ENCODE data around the gene ANKMY1. TPM values are rescaled to one million over a fixed set of nuclear protein-coding genes. Genes with fewer than 3 reads are reported as not detected.
A peak's percentile ranks its signal among the peaks of the same experiment; 100 is the strongest.
"Not testable (repeated sequence)": the region's sequence is repeated elsewhere in the genome, so short reads cannot be mapped to it uniquely, and the experiment has no call there.

ANKMY1 gene
- total RNA-seq, 1 experiment from 2014 or later = 2.4 TPM

DNA sequence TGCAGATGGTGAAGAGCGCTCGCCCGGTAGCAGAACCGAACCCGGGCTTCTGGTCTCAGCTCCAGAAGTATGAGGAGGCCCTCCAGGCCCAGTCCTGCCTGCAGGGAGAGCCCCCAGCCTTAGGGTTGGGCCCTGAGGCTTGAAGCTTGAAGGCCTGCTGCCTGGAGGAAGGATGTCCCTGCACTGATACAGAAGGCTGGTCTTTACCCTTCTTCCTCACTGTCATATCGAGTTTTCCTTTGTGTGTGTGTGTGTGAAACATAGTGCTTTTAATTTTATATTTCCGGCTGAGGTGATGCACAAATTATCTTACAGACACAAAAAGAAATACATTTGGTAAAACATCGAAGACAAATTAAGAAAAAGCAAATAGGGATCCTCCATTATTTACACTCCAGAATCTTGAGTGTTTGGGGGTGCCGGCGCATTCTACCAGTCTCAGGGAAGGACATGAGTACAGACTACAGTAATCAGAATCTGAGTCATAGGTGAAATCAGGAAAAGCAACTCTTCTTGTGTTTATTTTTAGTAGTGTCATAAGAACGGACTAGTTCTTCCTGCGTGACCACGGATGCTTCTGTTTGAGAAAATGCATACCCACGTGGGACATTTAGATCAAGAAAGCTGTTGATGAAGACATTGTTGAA lies 3.7 kb upstream of the ANKMY1 start:
- no peak for DNase-seq (ENCODE audit: low read depth)
- in situ Hi-C loops (cut with HindIII; ENCODE audit: low pct_unique_long_range_greater_than_20kb, low sequenced_read_pairs) = no loop called here

DNA sequence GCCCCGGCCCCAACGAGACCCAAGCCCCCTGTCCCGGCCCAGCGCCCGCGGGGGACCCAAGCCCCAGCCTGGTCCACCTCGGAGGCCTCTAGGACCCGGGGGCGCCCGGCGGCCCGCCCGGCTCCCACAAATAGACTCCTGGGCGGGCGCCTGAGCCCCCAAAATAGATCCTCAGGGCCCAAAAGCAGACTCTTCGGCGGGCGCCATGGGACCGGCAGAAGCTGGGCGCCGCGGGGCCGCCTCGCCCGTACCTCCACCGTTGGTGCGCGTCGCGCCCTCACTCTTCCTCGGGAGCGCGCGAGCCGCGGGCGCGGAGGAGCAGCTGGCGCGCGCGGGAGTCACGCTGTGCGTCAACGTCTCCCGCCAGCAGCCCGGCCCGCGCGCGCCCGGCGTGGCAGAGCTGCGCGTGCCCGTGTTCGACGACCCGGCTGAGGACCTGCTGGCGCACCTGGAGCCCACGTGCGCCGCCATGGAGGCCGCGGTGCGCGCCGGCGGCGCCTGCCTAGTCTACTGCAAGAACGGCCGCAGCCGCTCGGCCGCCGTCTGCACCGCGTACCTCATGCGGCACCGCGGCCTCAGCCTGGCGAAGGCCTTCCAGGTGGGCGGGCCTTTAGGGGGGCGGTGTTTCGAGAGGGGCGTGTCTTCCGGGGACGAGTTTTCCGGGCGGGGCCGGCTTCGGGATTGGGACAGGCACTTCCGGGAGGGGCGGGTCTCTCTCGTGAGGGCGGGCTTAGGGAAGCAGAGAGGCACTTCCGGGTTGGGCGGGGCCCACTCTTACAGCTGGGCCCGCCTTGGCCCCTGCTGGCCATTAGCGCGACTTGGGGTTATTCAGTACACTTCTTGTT lies 2.9 kb upstream of the ANKMY1 start:
- peak; percentile 90 for DNase-seq (ENCODE audit: low read depth)
- in situ Hi-C loops (cut with HindIII; ENCODE audit: low pct_unique_long_range_greater_than_20kb, low sequenced_read_pairs) = no loop called here

DNA sequence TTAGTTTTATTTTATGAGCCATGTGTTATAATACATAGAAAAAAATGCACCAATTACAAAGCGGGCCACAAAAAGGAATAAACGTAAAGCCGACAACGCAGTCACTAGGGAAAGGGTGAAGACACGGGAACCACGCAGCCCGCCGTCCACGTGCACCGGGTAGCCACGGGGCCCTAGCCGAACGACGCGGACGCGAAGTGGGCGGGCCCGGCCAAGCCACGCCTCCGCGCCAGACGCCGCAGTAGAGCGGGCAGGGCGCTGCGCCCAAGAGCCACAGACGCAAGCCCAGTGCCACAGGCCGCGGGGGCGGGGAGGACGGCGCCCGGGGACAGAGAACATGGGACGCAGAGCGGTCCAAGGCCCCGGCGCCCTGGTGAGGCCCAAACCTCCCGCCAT lies 2.3 kb upstream of the ANKMY1 start, which contains the start of gene DUSP28:
Gene DUSP28, plus strand, starts transcription at position 274 of the 396 bp plus-strand sequence. CDS start 328 bp downstream, outside the sequence.
- DNase-seq (ENCODE audit: low read depth) = peak; percentile 73
- in situ Hi-C loops (cut with HindIII; ENCODE audit: low pct_unique_long_range_greater_than_20kb, low sequenced_read_pairs) = no loop called here

DNA sequence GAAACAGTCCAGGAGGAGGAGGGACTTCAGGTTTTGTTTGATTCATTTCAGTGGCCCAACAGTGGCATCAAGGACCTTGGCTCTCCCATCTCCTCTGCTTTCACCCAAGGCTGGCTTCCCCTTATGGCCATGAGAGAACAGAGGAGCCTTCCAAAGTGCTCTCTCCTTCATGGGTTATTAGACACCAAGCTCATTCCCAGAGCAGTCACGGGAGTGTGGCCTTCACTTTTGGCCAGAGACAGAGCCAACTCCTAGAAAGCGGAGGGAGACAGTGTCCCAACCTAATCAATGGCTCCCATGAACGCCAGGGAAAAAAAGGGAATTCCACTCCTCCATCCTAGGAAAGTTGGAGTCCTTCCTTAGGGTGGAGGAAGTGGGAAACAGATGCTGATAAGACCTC lies 1.5 kb upstream of the ANKMY1 start:
- DNase-seq (ENCODE audit: low read depth) = no peak
- in situ Hi-C loops (cut with HindIII; ENCODE audit: low pct_unique_long_range_greater_than_20kb, low sequenced_read_pairs) = no loop called here

DNA sequence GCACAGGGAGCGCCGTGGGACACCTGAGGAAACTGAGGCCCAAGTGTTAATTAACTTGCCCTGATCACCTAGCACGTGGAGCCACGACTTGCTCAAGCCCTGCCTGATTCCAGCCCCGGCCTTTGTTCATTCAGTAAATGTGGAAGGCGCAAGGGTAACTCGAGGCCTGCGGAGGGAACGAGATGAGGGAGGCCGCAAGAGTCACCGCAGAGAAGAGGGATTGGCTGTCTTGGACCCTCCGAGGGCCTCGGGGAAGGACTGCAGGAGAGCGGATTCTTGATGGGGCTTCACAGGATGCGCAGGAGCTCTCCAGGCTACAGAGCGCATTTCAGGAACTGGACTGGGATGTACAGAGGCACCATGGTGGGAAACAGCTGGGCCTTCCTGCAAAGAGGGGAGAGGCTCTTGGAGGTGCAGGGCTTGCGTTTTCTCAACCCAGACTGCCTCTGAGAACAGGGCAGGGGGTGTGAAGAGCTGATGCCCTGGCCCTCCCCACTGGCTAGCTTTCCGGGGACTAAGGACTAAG lies 511 bp upstream of the ANKMY1 start:
- in situ Hi-C loops (cut with HindIII; ENCODE audit: low pct_unique_long_range_greater_than_20kb, low sequenced_read_pairs) = no loop called here
- DNase-seq (ENCODE audit: low read depth) = no peak

DNA sequence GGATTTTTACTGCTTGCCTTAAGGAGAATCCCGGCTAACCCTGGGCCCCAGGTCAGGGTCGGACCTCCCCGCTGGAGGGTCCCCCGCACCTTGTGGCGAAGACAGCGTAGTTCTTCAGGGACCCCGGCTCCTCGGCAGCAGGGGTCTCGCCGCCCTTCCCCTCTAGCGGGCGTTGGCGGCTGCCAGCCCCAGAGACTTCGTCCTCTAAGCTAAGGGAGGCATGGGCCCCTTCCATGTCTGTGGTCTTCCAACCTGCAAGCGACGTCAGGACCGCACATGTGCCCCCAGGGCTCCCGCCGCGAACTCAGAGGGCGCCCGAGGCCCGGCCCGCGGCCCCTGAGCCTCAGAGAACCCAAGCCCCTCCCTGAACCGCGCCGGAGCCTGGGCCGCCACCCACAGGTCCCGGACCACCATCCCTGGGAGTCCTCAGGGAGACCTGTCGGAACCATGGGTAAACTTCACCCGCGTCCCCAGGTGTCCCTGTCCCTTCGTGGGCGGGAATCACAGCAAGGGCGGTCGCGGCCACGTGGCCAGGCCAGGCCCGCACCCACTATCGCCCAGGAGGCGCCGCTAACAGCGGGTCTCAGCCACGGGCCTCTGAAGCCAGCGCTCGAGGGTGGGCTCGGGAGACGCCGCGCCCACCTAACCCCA lies 562 bp downstream of the ANKMY1 start:
- DNase-seq (ENCODE audit: low read depth) = no peak
- in situ Hi-C loops (cut with HindIII; ENCODE audit: low pct_unique_long_range_greater_than_20kb, low sequenced_read_pairs) = no loop called here

DNA sequence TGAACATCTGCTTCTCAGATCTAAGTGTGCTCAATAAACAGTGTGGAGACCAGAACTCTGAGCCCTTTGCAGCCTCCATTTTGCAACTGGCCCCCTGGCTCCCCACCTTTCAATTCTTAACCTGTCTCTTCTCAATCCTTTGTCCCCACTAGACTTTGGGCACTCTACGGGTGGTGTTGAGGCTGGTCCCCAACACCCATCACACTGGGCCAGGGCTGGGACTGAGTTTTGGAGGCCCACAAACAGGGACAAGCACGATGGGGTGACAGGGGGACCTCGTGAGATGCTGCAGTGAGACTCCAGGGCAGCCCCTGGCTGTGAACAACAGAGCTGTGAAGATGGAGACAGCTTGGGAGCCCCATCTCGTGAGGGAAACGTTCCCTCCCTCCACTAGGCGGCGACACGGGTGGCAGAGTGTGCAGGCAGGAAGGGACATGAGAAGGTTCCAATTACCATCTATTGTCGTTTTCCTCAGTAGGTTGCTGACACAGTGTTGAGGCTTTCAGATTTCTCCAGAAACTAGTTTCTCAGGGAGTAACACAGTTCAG lies 1.2 kb downstream of the ANKMY1 start:
- in situ Hi-C loops (cut with HindIII; ENCODE audit: low pct_unique_long_range_greater_than_20kb, low sequenced_read_pairs) = no loop called here
- no peak for DNase-seq (ENCODE audit: low read depth)

DNA sequence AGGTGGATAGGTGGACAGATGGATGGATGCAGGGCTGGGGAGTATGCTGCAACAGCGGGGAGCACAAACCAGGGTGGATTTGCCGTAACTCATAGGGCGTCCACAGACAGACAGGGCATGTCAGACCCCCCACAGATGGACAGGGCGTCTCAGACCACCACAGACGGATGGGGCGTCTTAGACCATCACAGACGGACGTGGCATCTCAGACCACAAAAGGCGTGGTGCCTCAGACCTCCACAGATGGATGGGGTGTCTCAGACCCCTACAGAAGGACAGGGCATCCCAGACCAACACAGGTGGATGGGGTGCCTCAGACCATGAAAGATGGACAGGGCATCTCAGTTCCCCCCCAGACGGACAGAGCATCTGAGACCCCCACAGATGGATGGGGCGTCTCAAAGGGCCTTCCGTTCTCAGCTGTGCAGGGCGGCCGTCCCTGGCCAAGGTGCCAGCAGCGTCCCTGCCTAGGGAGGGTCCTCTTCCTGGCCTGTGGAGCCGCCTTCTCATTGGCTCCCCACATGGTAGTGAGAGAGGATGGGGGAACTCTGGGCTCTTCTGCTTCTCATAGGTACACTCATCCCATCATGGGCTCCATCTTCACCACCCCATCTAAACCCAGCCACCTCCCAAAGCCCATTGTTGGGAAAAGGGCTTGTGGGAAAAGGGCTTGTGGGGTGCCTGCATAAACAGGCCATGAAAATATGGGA lies 2.1 kb downstream of the ANKMY1 start:
- in situ Hi-C loops (cut with HindIII; ENCODE audit: low pct_unique_long_range_greater_than_20kb, low sequenced_read_pairs) = no loop called here
- DNase-seq (ENCODE audit: low read depth) = no peak

DNA sequence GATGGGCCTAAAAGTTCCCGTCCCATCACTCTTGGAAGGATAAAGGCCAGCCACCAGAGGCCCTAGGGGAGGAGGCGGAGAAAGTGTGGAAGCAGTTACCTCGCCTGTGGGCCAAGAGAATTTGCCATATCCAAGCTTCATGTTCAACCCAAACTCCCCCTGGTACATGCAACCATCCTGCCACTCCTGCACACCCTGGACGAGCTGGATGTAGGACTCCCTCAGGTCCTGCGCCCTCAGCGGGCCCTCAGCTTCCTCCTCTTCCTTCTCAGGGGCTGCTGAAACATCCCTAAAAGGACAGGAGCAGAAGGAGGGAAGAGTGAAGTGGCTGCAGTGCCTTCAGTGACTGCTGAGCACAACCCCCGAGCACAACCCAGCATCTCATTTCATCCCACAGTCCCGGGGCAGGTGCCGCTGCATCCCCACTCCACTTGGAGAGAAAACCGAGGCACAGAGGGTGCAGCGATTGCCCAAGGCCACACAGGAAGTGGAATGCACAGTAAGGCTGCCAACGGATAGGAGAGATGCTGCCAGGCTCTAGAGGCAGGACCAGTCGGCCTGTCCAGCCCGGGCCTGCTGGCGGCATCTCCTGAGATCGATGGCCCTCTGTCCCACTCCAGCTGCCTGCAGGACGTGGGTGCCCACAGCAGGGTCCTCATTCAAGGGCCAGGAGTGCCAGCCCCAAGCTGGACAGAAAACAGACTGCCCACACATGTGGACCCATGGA lies 2.9 kb downstream of the ANKMY1 start:
- in situ Hi-C loops (cut with HindIII; ENCODE audit: low pct_unique_long_range_greater_than_20kb, low sequenced_read_pairs) = no loop called here
- no peak for DNase-seq (ENCODE audit: low read depth)

DNA sequence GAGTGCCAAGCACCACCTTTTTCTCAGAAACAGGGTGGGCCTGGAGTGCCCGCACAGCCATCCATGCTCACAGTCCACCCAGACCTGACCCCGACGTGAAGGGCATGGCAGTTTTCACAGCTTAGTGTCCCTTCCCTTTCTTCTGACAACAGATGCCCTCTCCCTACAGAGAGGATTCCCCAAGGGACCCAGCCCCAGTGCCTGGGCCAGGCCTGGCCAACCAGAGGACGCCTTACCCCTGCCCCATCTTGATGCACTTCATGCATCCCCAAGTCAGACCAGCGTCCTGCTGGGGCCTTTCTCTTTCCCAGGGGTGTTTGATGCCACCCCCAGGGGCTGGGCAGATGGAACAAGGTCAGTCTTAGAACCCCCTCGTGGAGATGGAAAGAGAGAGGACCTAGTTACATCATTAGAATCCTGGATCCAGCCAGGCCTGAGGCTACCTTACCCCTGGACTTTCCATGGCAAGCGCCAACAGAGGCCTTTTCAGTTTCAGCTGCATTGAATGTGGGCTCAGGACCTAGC lies 3.8 kb downstream of the ANKMY1 start:
- in situ Hi-C loops (cut with HindIII; ENCODE audit: low pct_unique_long_range_greater_than_20kb, low sequenced_read_pairs) = no loop called here
- no peak for DNase-seq (ENCODE audit: low read depth)

DNA sequence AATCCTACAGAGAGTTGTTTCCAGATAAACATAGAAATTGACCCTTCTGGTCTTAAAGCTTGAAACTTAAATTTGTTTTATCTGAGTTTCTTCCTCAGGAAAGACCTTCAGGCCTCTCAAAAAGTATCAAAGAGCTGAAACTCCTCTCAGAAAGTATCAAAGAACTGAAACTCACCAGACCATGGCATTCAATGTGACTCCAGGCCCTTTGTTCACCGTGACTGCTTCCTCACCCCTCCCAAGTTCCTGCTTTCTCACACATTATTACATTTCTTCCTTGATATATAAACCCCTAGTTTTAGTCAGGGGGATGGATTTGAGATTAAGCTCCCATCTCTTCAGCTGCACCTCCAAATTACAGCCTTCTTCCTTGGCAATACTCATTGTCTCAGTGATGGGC lies 6.0 kb downstream of the ANKMY1 start:
- in situ Hi-C loops (cut with HindIII; ENCODE audit: low pct_unique_long_range_greater_than_20kb, low sequenced_read_pairs) = no loop called here
- no peak for DNase-seq (ENCODE audit: low read depth)

DNA sequence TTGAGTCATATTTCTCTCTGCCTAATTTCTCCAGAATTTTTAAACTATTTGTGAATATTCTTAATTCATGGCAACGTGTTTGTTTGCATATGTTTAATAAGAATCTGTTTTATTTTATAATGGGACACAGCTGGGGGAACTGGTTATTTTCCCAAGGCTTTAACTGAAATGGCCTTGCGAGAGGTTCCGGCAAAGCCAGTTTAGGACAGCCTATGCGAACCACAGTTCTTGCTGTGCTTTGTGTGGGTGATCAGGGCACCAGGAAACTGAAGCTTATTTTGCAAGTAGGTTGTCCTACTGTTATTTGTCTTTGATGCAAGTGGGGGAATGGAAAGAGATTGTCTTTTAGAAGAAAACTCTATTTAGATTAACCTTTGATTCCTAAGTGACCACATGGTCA lies 6.5 kb downstream of the ANKMY1 start:
- no peak for DNase-seq (ENCODE audit: low read depth)
- in situ Hi-C loops (cut with HindIII; ENCODE audit: low pct_unique_long_range_greater_than_20kb, low sequenced_read_pairs) = no loop called here

DNA sequence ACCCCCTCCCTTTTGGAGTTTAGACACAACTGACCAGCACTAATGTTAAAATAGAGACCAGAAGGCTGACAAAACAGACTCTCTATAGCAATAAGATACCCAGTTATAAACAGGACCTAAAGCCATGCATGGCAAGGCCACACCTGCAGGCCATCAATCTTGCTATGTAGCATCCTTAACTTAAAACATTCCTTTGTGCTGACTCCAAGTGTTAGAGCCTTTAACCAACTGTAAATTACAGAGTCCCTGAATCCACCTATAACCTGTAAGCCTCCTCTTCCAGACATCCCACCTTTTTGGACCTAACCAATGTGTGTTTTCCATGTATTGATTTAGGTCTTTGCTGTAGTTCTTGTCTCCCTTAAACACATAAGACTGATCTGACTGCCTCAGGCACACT lies 17.9 kb downstream of the ANKMY1 start:
- in situ Hi-C loops (cut with HindIII; ENCODE audit: low pct_unique_long_range_greater_than_20kb, low sequenced_read_pairs) = no loop called here
- no peak for DNase-seq (ENCODE audit: low read depth)

DNA sequence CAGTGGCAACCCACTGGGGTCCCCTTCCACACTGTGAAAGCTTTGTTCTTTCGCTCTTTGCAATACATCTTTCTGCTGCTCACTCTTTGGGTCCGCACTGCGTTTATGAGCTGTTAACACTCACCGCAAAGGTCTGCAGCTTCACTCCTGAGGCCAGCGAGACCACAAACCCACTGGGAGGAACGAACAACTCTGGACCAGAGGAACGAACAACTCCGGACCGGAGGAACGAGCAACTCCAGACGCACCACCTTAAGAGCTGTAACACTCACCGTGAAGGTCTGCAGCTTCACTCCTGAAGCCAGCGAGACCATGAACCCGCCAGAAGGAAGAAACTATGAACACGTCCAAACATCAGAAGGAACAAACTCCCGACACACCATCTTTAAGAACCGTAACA lies 18.7 kb downstream of the ANKMY1 start:
- DNase-seq (ENCODE audit: low read depth); in situ Hi-C loops (cut with HindIII; ENCODE audit: low pct_unique_long_range_greater_than_20kb, low sequenced_read_pairs): not testable (repeated sequence)

DNA sequence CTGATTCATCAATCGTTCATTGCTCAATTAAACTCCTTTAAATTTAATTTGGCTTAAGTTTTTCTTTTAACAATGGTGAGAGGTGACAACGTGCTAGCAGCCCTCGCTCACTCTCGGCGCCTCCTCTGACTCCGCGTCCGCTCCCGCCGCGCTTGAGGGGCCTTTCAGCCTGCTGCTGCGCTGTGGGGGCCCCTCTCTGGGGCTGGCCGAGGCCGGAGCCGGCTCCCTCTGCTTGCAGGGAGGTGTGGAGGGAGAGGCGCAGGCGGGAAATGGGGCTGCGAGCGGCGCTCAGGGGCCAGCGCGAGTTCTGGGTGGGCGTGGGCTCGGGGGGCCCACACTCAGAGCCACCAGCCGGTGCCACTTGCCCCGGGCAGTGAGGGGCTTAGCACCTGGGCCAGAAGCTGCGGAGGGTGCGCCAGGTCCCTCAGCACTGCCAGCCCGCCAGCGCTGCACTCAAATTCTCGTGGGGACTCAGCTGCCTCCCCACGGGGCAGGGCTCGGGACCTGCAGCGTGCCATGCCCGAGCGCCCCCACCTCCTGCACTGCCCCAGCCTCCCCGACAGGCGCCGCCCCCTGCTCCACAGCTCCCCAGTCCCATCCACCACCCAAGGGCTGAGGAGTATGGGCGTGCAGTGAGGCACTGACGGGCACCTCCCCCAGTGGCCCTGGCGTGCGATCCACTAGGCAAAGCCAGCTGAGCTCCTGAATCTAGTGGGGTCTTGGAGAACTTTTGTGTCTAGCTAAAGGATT lies 19.6 kb downstream of the ANKMY1 start:
- DNase-seq (ENCODE audit: low read depth) = no peak
- in situ Hi-C loops (cut with HindIII; ENCODE audit: low pct_unique_long_range_greater_than_20kb, low sequenced_read_pairs) = no loop called here

DNA sequence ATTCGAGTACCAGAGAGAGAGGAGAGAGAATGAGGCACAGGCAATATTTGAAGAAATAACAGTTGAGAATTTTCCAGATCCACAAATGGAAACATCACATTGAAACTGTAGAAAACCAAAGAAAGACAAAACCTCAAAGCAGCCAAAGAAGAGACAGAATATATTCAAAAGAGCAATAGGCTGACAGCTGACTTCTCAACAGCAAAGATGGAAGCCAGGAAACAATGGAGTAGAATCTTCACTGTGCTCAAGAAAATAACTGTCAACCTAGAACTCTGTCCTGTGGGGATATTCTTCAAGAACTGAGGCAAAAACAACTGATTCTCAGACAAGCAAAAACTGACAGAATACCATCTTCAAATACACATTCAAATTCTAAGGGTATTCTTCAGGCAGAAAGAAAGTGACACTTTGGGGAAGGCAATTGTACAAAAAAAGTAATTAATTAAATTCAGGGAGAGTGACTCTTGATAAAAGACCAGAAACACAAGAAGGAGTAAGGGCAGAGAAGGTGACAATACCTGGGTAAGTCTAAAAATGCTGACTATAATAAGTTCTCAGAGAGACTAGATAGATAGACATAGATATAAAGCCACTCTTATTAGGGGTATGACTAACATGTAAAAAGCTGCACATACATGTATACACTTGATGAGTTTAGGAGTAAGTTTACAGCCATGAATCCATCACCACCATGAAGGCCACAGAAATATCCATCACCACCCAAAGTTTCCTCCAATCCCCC lies 25.6 kb downstream of the ANKMY1 start:
- no peak for DNase-seq (ENCODE audit: low read depth)
- in situ Hi-C loops (cut with HindIII; ENCODE audit: low pct_unique_long_range_greater_than_20kb, low sequenced_read_pairs) = no loop called here
